22Rv1 (cell line): Measurements from ENCODE around the gene ZC3H12C.

ENCODE experiments used
- ZFX ChIP-seq: fragments of 450-650 bp; IDR thresholded peaks from 2 replicates; pipeline ENCODE4 v1.6.1; 2017; ENCODE audit warnings: antibody characterized with exemption, borderline replicate concordance
- TF ChIP-seq, protein P1 (sequence below): fragments of 450-650 bp; IDR thresholded peaks from 2 replicates; pipeline ENCODE4 v1.5.1; 2017; ENCODE audit warnings: mild to moderate bottlenecking

DNA sequence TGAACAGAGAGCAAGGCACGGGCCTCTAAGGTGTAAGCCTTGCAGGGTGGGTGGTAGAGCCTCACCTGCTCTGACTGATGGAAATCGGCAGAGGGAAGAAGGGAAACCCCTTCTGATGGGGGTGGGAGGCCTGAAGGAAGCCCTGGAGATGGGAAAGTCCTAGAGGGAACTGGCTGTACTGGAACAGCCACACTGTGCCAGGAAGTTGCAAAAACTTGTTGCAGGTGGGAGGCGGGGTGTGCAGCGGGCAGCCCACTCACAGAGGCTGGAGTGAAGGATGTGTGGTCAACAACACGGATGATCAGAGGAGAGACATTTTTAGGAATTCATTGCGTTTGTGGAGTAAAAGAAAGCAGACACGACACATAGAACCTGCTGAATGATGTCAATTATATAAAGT is 91.3 kb downstream of the ZC3H12C start:
- TF ChIP-seq, protein P1, sequence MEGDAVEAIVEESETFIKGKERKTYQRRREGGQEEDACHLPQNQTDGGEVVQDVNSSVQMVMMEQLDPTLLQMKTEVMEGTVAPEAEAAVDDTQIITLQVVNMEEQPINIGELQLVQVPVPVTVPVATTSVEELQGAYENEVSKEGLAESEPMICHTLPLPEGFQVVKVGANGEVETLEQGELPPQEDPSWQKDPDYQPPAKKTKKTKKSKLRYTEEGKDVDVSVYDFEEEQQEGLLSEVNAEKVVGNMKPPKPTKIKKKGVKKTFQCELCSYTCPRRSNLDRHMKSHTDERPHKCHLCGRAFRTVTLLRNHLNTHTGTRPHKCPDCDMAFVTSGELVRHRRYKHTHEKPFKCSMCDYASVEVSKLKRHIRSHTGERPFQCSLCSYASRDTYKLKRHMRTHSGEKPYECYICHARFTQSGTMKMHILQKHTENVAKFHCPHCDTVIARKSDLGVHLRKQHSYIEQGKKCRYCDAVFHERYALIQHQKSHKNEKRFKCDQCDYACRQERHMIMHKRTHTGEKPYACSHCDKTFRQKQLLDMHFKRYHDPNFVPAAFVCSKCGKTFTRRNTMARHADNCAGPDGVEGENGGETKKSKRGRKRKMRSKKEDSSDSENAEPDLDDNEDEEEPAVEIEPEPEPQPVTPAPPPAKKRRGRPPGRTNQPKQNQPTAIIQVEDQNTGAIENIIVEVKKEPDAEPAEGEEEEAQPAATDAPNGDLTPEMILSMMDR, result no peak
- TF ChIP-seq ZFX, result no peak
